Measurements from ENCODE around the gene SLC6A11. TPM values are rescaled to one million over a fixed set of nuclear protein-coding genes. Genes with fewer than 3 reads are reported as not detected.

The SLC6A11 gene
- total RNA-seq, 3 donors from 2014 or later = 0.13 TPM; not detected in 2

DNA sequence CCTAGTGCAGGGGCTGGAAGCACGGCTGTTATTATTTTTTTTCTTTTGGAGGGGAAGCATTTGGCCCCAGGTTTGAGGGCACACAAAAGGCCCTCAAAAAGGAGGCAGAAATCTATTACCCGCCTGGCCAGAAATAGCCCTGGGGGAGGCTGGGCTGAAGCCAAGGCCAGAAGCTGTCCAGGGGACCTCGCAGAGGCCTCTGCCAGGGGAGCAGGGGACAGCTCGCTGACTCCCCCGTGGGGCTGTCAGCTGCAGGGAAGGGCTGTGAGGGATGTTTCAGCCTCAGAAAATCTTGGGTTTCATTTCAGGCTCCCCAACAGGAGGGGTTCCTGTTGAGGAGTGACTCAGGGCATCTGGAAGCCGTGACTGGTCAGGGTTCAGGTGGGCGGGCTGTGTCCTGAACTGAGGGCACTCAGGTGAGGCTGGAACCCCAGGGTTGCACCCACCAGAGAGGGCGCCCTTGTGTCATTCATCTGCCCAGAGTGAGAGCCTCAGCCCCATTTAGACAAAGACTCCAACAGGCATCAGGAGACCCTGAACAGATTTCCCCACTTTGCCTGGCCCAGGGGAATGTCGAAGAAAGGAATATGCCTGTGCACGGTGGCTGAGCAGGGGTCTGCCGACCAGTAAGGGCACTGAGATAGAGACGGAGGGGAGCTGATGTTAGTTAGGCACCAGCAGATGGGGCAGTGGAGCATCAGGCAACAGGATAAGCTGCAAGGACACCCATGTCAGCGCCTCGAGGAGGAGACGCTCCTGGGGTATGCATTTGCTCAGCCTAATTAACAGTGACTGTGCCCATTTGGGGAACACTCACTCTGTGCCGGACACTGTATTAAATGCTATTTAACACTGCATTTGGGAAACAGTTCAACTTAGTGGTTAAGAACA is 43.5 kb upstream of the SLC6A11 start:
- H3K36me3 ChIP-seq (ENCODE audit: low read depth) = no peaks in the 10 kb centered on the region
- H3K4me1 ChIP-seq (ENCODE audit: low read depth) = no peaks in the 10 kb centered on the region
- TF ChIP-seq, protein P1, sequence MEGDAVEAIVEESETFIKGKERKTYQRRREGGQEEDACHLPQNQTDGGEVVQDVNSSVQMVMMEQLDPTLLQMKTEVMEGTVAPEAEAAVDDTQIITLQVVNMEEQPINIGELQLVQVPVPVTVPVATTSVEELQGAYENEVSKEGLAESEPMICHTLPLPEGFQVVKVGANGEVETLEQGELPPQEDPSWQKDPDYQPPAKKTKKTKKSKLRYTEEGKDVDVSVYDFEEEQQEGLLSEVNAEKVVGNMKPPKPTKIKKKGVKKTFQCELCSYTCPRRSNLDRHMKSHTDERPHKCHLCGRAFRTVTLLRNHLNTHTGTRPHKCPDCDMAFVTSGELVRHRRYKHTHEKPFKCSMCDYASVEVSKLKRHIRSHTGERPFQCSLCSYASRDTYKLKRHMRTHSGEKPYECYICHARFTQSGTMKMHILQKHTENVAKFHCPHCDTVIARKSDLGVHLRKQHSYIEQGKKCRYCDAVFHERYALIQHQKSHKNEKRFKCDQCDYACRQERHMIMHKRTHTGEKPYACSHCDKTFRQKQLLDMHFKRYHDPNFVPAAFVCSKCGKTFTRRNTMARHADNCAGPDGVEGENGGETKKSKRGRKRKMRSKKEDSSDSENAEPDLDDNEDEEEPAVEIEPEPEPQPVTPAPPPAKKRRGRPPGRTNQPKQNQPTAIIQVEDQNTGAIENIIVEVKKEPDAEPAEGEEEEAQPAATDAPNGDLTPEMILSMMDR (IDR thresholded peaks at IDR 0.05) = no peak
- ATAC-seq = no peak
- H3K9me3 ChIP-seq = no peaks in the 10 kb centered on the region
- no peak overlapping the region for H3K4me3 ChIP-seq
- no peak for DNase-seq
- intact Hi-C loops (cut with DNase I, micrococcal nuclease) = no loop called here

- no peaks in the 10 kb centered on the region for H3K9me3 ChIP-seq
- intact Hi-C loops (cut with DNase I, micrococcal nuclease) = no loop called here
- H3K36me3 ChIP-seq (ENCODE audit: low read depth) = no peaks in the 10 kb centered on the region
- no peak for DNase-seq
- H3K4me1 ChIP-seq (ENCODE audit: low read depth) = no peaks in the 10 kb centered on the region
- TF ChIP-seq, protein P1 (IDR thresholded peaks at IDR 0.05) = no peak
- no peak overlapping the region for H3K4me3 ChIP-seq
- no peak for ATAC-seq
Measured at GRCh38 chr3:10774129-10774670, 41.8 kb upstream of the SLC6A11 start.

GRCh38 chr3:10774825-10775224 is 41.2 kb upstream of the SLC6A11 start:
- DNase-seq (no peak), ATAC-seq (no peak)
- Histone ChIP-seq H3K4me1 (ENCODE audit: low read depth) (no peaks in the 10 kb centered on the region), H3K4me3 (no peak overlapping the region), H3K9me3 (no peaks in the 10 kb centered on the region), H3K36me3 (ENCODE audit: low read depth) (no peaks in the 10 kb centered on the region)
- intact Hi-C loops (cut with DNase I, micrococcal nuclease) = no loop called here
- TF ChIP-seq, protein P1 (IDR thresholded peaks at IDR 0.05) = no peak

GRCh38 chr3:10775259-10775658 is 40.8 kb upstream of the SLC6A11 start:
- intact Hi-C loops (cut with DNase I, micrococcal nuclease) = no loop called here
- ATAC-seq (no peak), DNase-seq (no peak)

GRCh38 chr3:10775828-10776227 is 40.2 kb upstream of the SLC6A11 start:
- ATAC-seq (no peak), DNase-seq (no peak)
- TF ChIP-seq, protein P1 (IDR thresholded peaks at IDR 0.05) = no peak
- no peaks in the 10 kb centered on the region for H3K36me3 ChIP-seq (ENCODE audit: low read depth)
- H3K9me3 ChIP-seq = no peaks in the 10 kb centered on the region
- intact Hi-C loops (cut with DNase I, micrococcal nuclease) = no loop called here
- no peaks in the 10 kb centered on the region for H3K4me1 ChIP-seq (ENCODE audit: low read depth)
- no peak overlapping the region for H3K4me3 ChIP-seq

More at GRCh38 chr3:10775259-10775658, 40.8 kb upstream of the SLC6A11 start:
- Histone ChIP-seq H3K36me3 (ENCODE audit: low read depth) (no peaks in the 10 kb centered on the region), H3K4me1 (ENCODE audit: low read depth) (no peaks in the 10 kb centered on the region), H3K9me3 (no peaks in the 10 kb centered on the region), H3K4me3 (no peak overlapping the region)
- TF ChIP-seq, protein P1 (IDR thresholded peaks at IDR 0.05) = no peak
